HFF-Myc (cell line): ENCODE data around the gene SUMF1.

Experiments
- DNase-seq: peaks from one replicate; pipeline ENCODE4 v3.0.0-alpha.2; 2011; ENCODE audit warnings: low read depth; ENCODE audit errors: extremely low read depth
- H3K4me3 ChIP-seq: replicated peaks from 2 replicates; pipeline ENCODE4 v1.5.1; 2011; ENCODE audit warnings: low read depth, mild to moderate bottlenecking, control low read depth, low read length
- CTCF ChIP-seq: IDR thresholded peaks from 2 replicates; pipeline ENCODE4 v1.5.1; 2012; ENCODE audit warnings: mild to moderate bottlenecking, low read depth, low read length, control low read depth; ENCODE audit errors: missing control alignments

The SUMF1 gene

GRCh38 chr3:4409415-4409814 lies 57.7 kb downstream of the SUMF1 start:
- no peak for TF ChIP-seq CTCF
- H3K4me3 ChIP-seq = no peak overlapping the region
- DNase-seq = no peak

GRCh38 chr3:4408958-4409357 lies 58.1 kb downstream of the SUMF1 start:
- H3K4me3 ChIP-seq = no peak overlapping the region
- no peak for DNase-seq
- TF ChIP-seq CTCF = no peak

- TF ChIP-seq CTCF = no peak
- H3K4me3 ChIP-seq = no peak overlapping the region
- no peak for DNase-seq
Measured at GRCh38 chr3:4407941-4408340, 59.1 kb downstream of the SUMF1 start.

- TF ChIP-seq CTCF = no peak
- H3K4me3 ChIP-seq = no peak overlapping the region
- no peak for DNase-seq
Measured at GRCh38 chr3:4406746-4407568, 60.1 kb downstream of the SUMF1 start.

GRCh38 chr3:4404881-4405280 lies 62.2 kb downstream of the SUMF1 start:
- no peak for TF ChIP-seq CTCF
- no peak overlapping the region for H3K4me3 ChIP-seq
- no peak for DNase-seq

- no peak for TF ChIP-seq CTCF
- no peak for DNase-seq
- no peak overlapping the region for H3K4me3 ChIP-seq
Measured at GRCh38 chr3:4401441-4401840, 65.6 kb downstream of the SUMF1 start.

- TF ChIP-seq CTCF = no peak
- DNase-seq = no peak
Measured at GRCh38 chr3:4399476-4399875, 67.6 kb downstream of the SUMF1 start.

More at GRCh38 chr3:4399476-4399875, 67.6 kb downstream of the SUMF1 start:
- H3K4me3 ChIP-seq = no peak overlapping the region
